Neural cell (in vitro differentiated cells): ENCODE data around the gene SRD5A2. TPM values are rescaled to one million over a fixed set of nuclear protein-coding genes. Genes with fewer than 3 reads are reported as not detected.

Experiments used
- H2AFZ ChIP-seq: fragments of 200-600, 300-800 bp; sonication (generic), shearing (Covaris generic); 2 replicates; pipeline ENCODE4 v1.6.0; 2014; ENCODE audit warnings: low read depth, mild to moderate bottlenecking, antibody characterized with exemption, low read length, moderate library complexity
- H3F3A ChIP-seq: fragments of 200-600 bp; shearing (Covaris generic); 2 replicates; pipeline ENCODE4 v1.6.1; 2016; ENCODE audit warnings: mild to moderate bottlenecking, moderate library complexity, mixed read lengths, antibody characterized with exemption, low read length; ENCODE audit not compliant: insufficient read depth, poor library complexity, severe bottlenecking
- H3K27ac ChIP-seq: fragments of 200-600, 300-800 bp; sonication (generic), shearing (Covaris generic); 2 replicates; pipeline ENCODE4 v1.5.1; 2014; ENCODE audit warnings: mild to moderate bottlenecking, low read length, moderate library complexity
- H3K27me3 ChIP-seq: fragments of 300-800, 200-600 bp; sonication (generic), shearing (Covaris generic); 2 replicates; pipeline ENCODE4 v1.6.0; 2014; ENCODE audit warnings: mild to moderate bottlenecking, low read depth, low read length, moderate library complexity; ENCODE audit not compliant: insufficient read depth
- H3K36me3 ChIP-seq: fragments of 300-800, 200-600 bp; sonication (generic), shearing (Covaris generic); 2 replicates; pipeline ENCODE4 v1.5.1; 2014; ENCODE audit warnings: mild to moderate bottlenecking, antibody characterized with exemption, low read length, moderate library complexity; ENCODE audit not compliant: insufficient read depth
- H3K4me2 ChIP-seq: fragments of 300-800, 200-600 bp; sonication (generic), shearing (Covaris generic); 2 replicates; pipeline ENCODE4 v1.6.0; 2014; ENCODE audit warnings: mild to moderate bottlenecking, low read length
- H3K4me3 ChIP-seq: fragments of 300-800, 200-600 bp; sonication (generic), shearing (Covaris generic); 2 replicates; pipeline ENCODE4 v1.5.1; 2014; ENCODE audit warnings: mild to moderate bottlenecking, low read length, moderate library complexity
- H3K79me2 ChIP-seq: fragments of 200-600 bp; shearing (Covaris generic); replicated peaks from 2 replicates; pipeline ENCODE4 v1.6.0; 2014; ENCODE audit warnings: mild to moderate bottlenecking, low read length, moderate library complexity; ENCODE audit not compliant: insufficient read depth
- H3K9ac ChIP-seq: fragments of 300-800, 200-600 bp; sonication (generic), shearing (Covaris generic); 2 replicates; pipeline ENCODE4 v1.6.1; 2016; ENCODE audit warnings: mild to moderate bottlenecking, low read length, mixed read lengths
- H3K9me2 ChIP-seq: fragments of 200-600 bp; shearing (Covaris generic); 2 replicates; pipeline ENCODE4 v1.6.1; 2016; ENCODE audit warnings: mild to moderate bottlenecking, low read length, mixed read lengths; ENCODE audit not compliant: insufficient read depth
- H3K9me3 ChIP-seq: fragments of 200-600, 300-800 bp; sonication (generic), shearing (Covaris generic); 2 replicates; pipeline ENCODE4 v1.6.1; 2016; ENCODE audit warnings: mild to moderate bottlenecking, mixed run types, low read length, moderate library complexity, mixed read lengths
- H4K20me1 ChIP-seq: fragments of 200-600 bp; shearing (Covaris generic); 2 replicates; pipeline ENCODE4 v1.6.1; 2016; ENCODE audit warnings: mild to moderate bottlenecking, mixed run types; ENCODE audit not compliant: insufficient read depth
- EP300 ChIP-seq: fragments of 450-650 bp; conservative IDR thresholded peaks from 2 replicates; pipeline ENCODE4 v1.6.1; 2014; ENCODE audit warnings: antibody characterized with exemption, mild to moderate bottlenecking, moderate library complexity; ENCODE audit not compliant: poor library complexity, severe bottlenecking
- EZH2 ChIP-seq: fragments of 200-600, 300-800 bp; shearing (Covaris generic), sonication (generic); IDR thresholded peaks from 2 replicates; pipeline ENCODE4 v1.6.1; 2014; ENCODE audit warnings: antibody characterized with exemption, low read length, borderline replicate concordance, mild to moderate bottlenecking; ENCODE audit not compliant: insufficient read depth, poor library complexity, severe bottlenecking
- MXI1 ChIP-seq: fragments of 450-650 bp; conservative IDR thresholded peaks from 2 replicates; pipeline ENCODE4 v1.6.1; 2014; ENCODE audit warnings: antibody characterized with exemption, mild to moderate bottlenecking; ENCODE audit not compliant: poor library complexity, severe bottlenecking
- POLR2AphosphoS5 ChIP-seq: IDR thresholded peaks from 2 replicates; pipeline ENCODE4 v1.6.1; 2012
- RAD21 ChIP-seq: fragments of 450-650 bp; conservative IDR thresholded peaks from 2 replicates; pipeline ENCODE4 v1.6.1; 2014; ENCODE audit warnings: antibody characterized with exemption, mild to moderate bottlenecking, moderate library complexity
- REST ChIP-seq: IDR thresholded peaks from 2 replicates; pipeline ENCODE4 v1.6.1; 2012; ENCODE audit warnings: borderline replicate concordance
- SMC3 ChIP-seq: fragments of 450-650 bp; conservative IDR thresholded peaks from 2 replicates; pipeline ENCODE4 v1.6.1; 2014; ENCODE audit warnings: antibody characterized with exemption, mild to moderate bottlenecking, moderate library complexity; ENCODE audit not compliant: poor library complexity
- TAF1 ChIP-seq: IDR thresholded peaks from 2 replicates; pipeline ENCODE4 v1.6.1; 2012; ENCODE audit warnings: low read depth
- polyA plus RNA-seq: library from polyadenylated mRNA; depleted of rRNA; stranded (reverse); fragments of >200 nt; gene quantifications from 2 replicates; pipeline ENCODE4 v1.2.3, GENCODE V29; 2014
- TF ChIP-seq, protein P1 (sequence below): fragments of 450-650 bp; IDR thresholded peaks from 2 replicates; pipeline ENCODE4 v1.5.1; 2014; ENCODE audit warnings: antibody characterized with exemption, mild to moderate bottlenecking, moderate library complexity; ENCODE audit not compliant: poor library complexity, severe bottlenecking

The SRD5A2 gene
- polyA plus RNA-seq, 1 donor from 2014 or later, result 0.11 TPM

DNA sequence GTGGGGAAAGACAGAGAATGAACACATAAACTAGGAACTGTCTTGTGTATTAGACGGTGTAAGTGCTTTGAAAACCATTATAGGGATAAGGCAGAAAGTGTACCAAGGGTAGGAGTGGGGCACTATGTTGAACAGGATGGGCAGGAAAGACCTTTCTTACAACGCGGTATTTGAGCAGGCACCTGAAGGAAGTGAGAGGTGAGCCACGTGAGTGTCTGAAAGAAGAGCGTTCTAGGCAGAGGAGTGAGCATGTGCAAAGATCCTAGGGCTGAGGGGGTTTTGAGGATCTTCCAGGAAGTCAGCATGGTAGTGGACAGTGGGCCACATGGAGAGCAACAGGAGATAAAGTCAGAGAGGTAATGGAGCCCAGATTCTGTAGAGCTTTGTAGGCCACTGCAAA, 65.2 kb downstream of the SRD5A2 start:
- Histone ChIP-seq H3K9ac (no peak overlapping the region), H3F3A (no peaks in the 10 kb centered on the region), H3K36me3 (no peaks in the 10 kb centered on the region), H3K4me2 (no peak overlapping the region), H3K79me2 (no peaks in the 10 kb centered on the region), H3K27me3 (no peaks in the 10 kb centered on the region), H3K9me3 (no peaks in the 10 kb centered on the region), H3K4me3 (no peak overlapping the region), H2AFZ (no peak overlapping the region), H3K9me2 (no peaks in the 10 kb centered on the region), H4K20me1 (no peaks in the 10 kb centered on the region), H3K27ac (no peak overlapping the region)
- no peak for TF ChIP-seq SMC3
- no peak for TF ChIP-seq TAF1
- TF ChIP-seq POLR2AphosphoS5, result no peak

DNA sequence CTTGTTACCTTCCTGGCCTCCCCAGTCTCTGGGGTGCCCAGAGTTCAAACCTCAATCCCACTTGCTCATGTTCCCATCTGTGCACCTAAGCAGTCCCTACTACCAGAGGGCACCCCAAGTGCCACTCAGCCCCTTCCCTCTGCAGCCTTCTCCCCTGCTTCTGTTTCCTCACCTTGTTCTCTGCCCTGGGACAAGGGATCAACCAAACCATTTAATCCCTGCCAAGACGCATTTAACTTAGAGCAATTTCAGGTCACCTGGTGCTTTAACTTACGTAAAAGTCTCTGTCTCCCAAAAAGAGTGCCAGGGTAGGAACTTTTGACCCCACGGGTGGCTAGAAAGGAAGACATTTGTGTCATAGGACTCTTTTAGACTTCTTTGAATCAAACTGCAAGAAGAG, 67.2 kb downstream of the SRD5A2 start:
- Histone ChIP-seq H3K9ac (no peak overlapping the region), H3K4me2 (no peak overlapping the region), H3K79me2 (no peaks in the 10 kb centered on the region), H3K4me3 (no peak overlapping the region), H3K36me3 (no peaks in the 10 kb centered on the region), H3K27ac (no peak overlapping the region), H4K20me1 (no peaks in the 10 kb centered on the region), H3F3A (no peaks in the 10 kb centered on the region), H3K9me2 (no peaks in the 10 kb centered on the region), H3K9me3 (no peaks in the 10 kb centered on the region), H2AFZ (no peak overlapping the region), H3K27me3 (no peaks in the 10 kb centered on the region)
- TF ChIP-seq MXI1, result no peak
- TF ChIP-seq EP300, result no peak
- TF ChIP-seq POLR2AphosphoS5, result no peak
- no peak for TF ChIP-seq REST
- no peak for TF ChIP-seq SMC3
- TF ChIP-seq, protein P1, sequence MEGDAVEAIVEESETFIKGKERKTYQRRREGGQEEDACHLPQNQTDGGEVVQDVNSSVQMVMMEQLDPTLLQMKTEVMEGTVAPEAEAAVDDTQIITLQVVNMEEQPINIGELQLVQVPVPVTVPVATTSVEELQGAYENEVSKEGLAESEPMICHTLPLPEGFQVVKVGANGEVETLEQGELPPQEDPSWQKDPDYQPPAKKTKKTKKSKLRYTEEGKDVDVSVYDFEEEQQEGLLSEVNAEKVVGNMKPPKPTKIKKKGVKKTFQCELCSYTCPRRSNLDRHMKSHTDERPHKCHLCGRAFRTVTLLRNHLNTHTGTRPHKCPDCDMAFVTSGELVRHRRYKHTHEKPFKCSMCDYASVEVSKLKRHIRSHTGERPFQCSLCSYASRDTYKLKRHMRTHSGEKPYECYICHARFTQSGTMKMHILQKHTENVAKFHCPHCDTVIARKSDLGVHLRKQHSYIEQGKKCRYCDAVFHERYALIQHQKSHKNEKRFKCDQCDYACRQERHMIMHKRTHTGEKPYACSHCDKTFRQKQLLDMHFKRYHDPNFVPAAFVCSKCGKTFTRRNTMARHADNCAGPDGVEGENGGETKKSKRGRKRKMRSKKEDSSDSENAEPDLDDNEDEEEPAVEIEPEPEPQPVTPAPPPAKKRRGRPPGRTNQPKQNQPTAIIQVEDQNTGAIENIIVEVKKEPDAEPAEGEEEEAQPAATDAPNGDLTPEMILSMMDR, result no peak
- no peak for TF ChIP-seq RAD21
- TF ChIP-seq EZH2, result no peak
- TF ChIP-seq TAF1, result no peak

DNA sequence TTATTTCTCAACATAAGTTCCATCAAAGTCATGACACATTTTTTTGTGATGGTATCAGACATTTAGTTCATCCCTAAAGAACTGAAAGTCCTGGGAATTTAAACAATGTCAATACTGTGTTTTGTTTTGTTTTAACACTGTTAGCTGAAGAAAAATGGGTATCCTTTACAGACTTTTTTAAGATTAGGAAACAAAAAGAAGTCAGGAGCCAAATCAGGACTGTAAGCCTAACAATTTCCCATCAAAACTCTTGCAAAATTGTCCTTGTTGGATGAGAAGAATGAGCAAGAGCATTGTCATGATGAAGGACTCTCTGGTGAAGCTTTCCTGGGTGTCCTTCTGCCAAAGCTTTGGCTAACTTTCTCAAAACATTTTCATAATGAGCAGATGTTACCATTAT, 69.4 kb downstream of the SRD5A2 start:
- TF ChIP-seq EP300, result no peak
- H4K20me1 ChIP-seq, result no peaks in the 10 kb centered on the region
- H3K79me2 ChIP-seq, result no peaks in the 10 kb centered on the region
- H3K27ac ChIP-seq, result no peak overlapping the region
- H3K4me2 ChIP-seq, result no peak overlapping the region
- no peak overlapping the region for H2AFZ ChIP-seq
- H3K9me3 ChIP-seq, result no peaks in the 10 kb centered on the region
- no peaks in the 10 kb centered on the region for H3K27me3 ChIP-seq
- no peak overlapping the region for H3K9ac ChIP-seq
- no peaks in the 10 kb centered on the region for H3F3A ChIP-seq
- no peaks in the 10 kb centered on the region for H3K9me2 ChIP-seq
- H3K36me3 ChIP-seq, result no peaks in the 10 kb centered on the region
- no peak overlapping the region for H3K4me3 ChIP-seq
